Common myeloid progenitor, CD34-positive (primary cell): Measurements from ENCODE around the gene CFAP61.

Source experiments
- CTCF ChIA-PET: fragments of 350-600 bp; sonication (Branson Sonifier 250); formaldehyde crosslinking; loops from one replicate; lab custom pipeline; 2021; ENCODE audit warnings: antibody characterized with exemption; lab: Charles Lee
- POLR2A ChIA-PET: fragments of 350-600 bp; sonication (Branson Sonifier 250); formaldehyde crosslinking; loops from one replicate; lab custom pipeline; 2021; ENCODE audit warnings: antibody characterized with exemption; lab: Charles Lee
- DNase-seq, 3 donors: peaks; one replicate each; pipeline versions ENCODE4 v3.0.0 to v3.0.0-alpha.2; 2013
- H3K27ac ChIP-seq, 2 experiments: 1 replicate in 1 of 2; 2 replicates in 1 of 2; pipeline ENCODE4 v1.7.0; 2013; ENCODE audit warnings: inconsistent platforms in 2 of 2, low read length in 2 of 2, mild to moderate bottlenecking in 2 of 2, low read depth in 1 of 2, moderate library complexity in 1 of 2; ENCODE audit not compliant: severe bottlenecking in 2 of 2, insufficient read depth in 1 of 2, poor library complexity in 1 of 2
- H3K27me3 ChIP-seq, 5 experiments: replicated peaks in 2 of 5; 1 replicate in 3 of 5; 2 replicates in 2 of 5; pipeline versions ENCODE4 v1.6.1 to v1.7.0; 2013; ENCODE audit warnings: low read length in 4 of 5, mild to moderate bottlenecking in 2 of 5, moderate library complexity in 2 of 5, inconsistent platforms in 1 of 5; ENCODE audit not compliant: insufficient read depth in 5 of 5, control insufficient read depth in 4 of 5
- H3K36me3 ChIP-seq, 4 experiments: 1 replicate in 2 of 4; 2 replicates in 2 of 4; pipeline versions ENCODE4 v1.6.1 to v1.7.0; 2013; ENCODE audit warnings: low read length in 3 of 4, control low read depth in 1 of 4, mild to moderate bottlenecking in 1 of 4; ENCODE audit not compliant: control insufficient read depth in 4 of 4, insufficient read depth in 4 of 4
- H3K4me1 ChIP-seq, 4 experiments: 1 replicate in 3 of 4; 2 replicates in 1 of 4; pipeline versions ENCODE4 v1.6.1 to v1.7.1; 2013; ENCODE audit warnings: low read length in 3 of 4, mild to moderate bottlenecking in 3 of 4, control low read depth in 1 of 4, inconsistent platforms in 1 of 4, moderate library complexity in 1 of 4; ENCODE audit not compliant: control insufficient read depth in 4 of 4, insufficient read depth in 4 of 4; ENCODE audit errors: control extremely low read depth in 1 of 4
- H3K4me3 ChIP-seq, 7 experiments: 1 replicate in 4 of 7; 2 replicates in 3 of 7; pipeline versions ENCODE4 v1.5.1 to v1.7.0; 2013; ENCODE audit warnings: mild to moderate bottlenecking in 7 of 7, low read length in 6 of 7, moderate library complexity in 6 of 7, inconsistent platforms in 2 of 7, low read depth in 2 of 7, control low read depth in 1 of 7; ENCODE audit not compliant: insufficient read depth in 4 of 7, control insufficient read depth in 1 of 7; ENCODE audit errors: extremely low read depth in 1 of 7
- H3K9me3 ChIP-seq, 5 experiments: 1 replicate in 4 of 5; 2 replicates in 1 of 5; pipeline versions ENCODE4 v1.6.1 to v1.7.1; 2013; ENCODE audit warnings: low read length in 4 of 5, mild to moderate bottlenecking in 2 of 5, inconsistent platforms in 1 of 5, low read depth in 1 of 5, moderate library complexity in 1 of 5; ENCODE audit not compliant: control insufficient read depth in 4 of 5, insufficient read depth in 2 of 5; ENCODE audit errors: control extremely low read depth in 1 of 5
- WGBS: methylation state at CpG from one replicate; pipeline ENCODE4 v1.1.5; 2013; ENCODE audit not compliant: insufficient coverage; 5-methylcytosine and 5-hydroxymethylcytosine counted together

CFAP61 gene

DNA sequence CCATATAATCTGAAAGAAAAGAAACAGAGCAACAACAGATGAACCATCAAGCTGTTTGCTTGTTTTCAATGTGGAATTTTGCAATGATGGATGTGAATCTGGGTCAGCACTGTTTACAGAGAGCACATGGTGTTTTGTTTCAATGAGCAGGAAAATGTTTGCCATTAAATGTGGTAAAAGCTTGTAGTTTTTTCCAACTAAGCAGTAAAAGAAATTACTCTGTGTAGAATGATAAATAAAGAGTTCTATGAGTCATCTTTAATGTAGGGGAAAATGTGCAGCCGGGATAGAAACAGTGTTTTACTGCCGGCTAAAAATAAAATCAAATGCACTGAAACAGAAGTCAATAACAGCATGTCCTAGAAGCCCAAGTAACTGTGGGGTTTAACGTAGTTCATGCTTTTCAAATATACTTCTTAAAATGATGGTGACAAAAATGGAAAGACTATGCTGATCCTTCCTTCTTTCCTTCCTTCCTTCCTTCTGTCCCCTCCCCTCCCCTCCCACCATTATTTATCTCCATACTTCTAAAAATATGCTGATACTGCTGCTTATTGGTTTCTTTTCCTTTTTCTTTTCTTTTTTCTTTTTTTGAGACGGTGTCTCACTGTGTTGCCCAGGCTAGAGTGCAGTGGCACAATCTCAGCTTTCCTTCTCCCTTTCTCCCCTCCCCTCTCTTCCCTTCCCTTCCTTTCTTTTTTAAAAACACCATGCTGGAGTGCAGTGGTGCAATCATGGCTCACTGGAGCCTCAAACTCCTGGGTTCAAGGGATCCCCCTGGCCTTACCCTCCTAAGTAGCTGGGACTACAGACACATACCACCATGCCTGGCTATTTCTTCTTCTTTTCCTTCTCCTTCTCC is 41.5 kb upstream of the CFAP61 start:
- Histone ChIP-seq H3K27ac (no peak overlapping the region), H3K9me3 (no peaks in the 10 kb centered on the region), H3K4me1 (peaks cover 0 to 2% (median 0%) of the 10 kb centered on the region in 4 experiments), H3K36me3 (no peaks in the 10 kb centered on the region), H3K27me3 (no peaks in the 10 kb centered on the region), H3K4me3 (no peak overlapping the region)
- 95% methylated on average over 2 of the region's 4 CpGs for WGBS
- ChIA-PET POLR2A (no interaction called here), CTCF (interaction anchor here (0.7 to 1.9 kb wide), 2 partner anchors 9 to 108 kb away, joined by 3 to 6 read pairs; no protein-coding TSS in a partner anchor)
- DNase-seq, result no peak

- ChIA-PET POLR2A (interaction anchor here (0.6 to 1.3 kb wide), 2 partner anchors 68 to 81 kb away, joined by 4 to 5 read pairs; no protein-coding TSS in a partner anchor), CTCF (interaction anchor here (1.8 kb wide), 1 partner anchor 12 kb away, joined by 4 read pairs; no protein-coding TSS in a partner anchor)
- H3K27ac ChIP-seq, result no peak overlapping the region
- no peaks in the 10 kb centered on the region for H3K36me3 ChIP-seq
- no peak for DNase-seq
- H3K4me1 ChIP-seq, result peaks cover 0 to 3% (median 2%) of the 10 kb centered on the region in 4 experiments
- no peaks in the 10 kb centered on the region for H3K9me3 ChIP-seq
- no peak overlapping the region for H3K4me3 ChIP-seq
- H3K27me3 ChIP-seq, result no peaks in the 10 kb centered on the region
- WGBS, result no CpG with 5 or more reads among the region's 2 CpGs
Observed at GRCh38 chr20:20012541-20012940, 39.8 kb upstream of the CFAP61 start.

DNA sequence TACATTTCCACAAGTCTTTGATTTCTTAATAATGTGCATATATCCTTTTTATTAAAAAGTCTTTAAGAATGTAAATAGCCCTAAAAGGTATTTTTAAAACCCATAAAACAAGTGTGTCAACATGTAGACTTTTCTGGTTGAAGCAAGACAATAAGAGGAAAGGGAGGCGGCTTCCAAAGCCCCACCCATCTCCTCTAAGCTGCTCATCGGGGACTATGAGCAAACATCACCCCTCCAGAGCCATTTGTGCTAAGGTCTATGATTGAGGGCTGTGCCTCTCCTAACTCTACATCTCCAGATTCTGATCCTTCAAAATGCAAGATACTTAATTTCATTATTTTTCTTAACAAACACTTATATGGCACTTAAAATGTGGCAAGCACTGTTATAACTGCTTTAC is 37.7 kb upstream of the CFAP61 start:
- Histone ChIP-seq H3K4me3 (no peak overlapping the region), H3K9me3 (no peaks in the 10 kb centered on the region), H3K27ac (no peak overlapping the region), H3K36me3 (peaks cover 0 to 13% (median 4%) of the 10 kb centered on the region in 4 experiments), H3K4me1 (peaks cover 5 to 22% (median 17%) of the 10 kb centered on the region in 4 experiments), H3K27me3 (no peaks in the 10 kb centered on the region)
- WGBS, result 0% methylated on average over 1 of the region's 2 CpGs
- peak in 1 of 3 donors; percentile 13 for DNase-seq
- POLR2A ChIA-PET, result no interaction called here
- CTCF ChIA-PET, result interaction anchor here (0.9 kb wide), 1 partner anchor 96 kb away, joined by 4 read pairs; no protein-coding TSS in a partner anchor

DNA sequence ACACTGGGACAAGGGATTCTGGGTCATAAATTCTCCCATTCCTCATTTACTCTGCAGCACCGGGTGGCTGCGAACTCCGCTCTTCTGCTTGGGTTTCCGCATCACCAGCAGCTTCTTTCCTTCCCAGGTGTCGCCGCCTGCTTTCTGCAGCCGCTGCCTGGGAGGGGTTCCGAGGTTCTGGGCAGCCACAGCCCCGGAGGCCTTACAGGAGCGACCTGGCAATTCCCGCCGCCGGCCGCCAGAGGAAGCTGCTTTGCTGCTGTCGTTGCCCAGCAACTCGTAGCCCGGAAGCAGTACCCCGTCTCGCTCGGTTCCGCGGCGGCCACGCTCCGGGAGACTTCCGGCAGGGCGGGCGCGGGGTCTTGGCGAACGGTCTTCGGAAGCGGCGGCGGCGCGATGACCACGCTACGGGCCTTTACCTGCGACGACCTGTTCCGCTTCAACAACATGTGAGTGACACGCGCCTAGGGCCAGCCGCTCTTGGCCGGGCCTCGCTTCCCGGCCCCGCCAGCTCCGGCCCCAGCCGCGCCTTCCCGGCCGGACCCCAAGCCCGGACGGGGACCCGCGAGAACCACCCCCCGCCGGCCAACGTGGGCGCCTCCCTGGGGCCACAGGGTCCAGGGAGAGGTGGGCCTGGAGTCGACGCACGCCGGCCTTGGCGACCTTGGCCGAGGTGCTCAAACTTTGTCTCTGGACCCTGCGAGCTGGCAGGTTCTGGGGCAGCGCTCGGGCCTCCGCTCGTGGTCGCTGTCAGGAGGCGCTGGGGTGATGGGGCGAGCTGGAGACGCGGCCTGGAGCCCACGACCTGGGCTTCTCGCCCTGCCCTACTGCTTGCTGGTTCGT is 35.1 kb upstream of the CFAP61 start, which contains the start of gene NAA20:
TSS of gene NAA20 (plus strand) at position 362 of the 843 bp plus-strand sequence. CDS start at position 397, 35 bp downstream.
- peak within 1 kb of the TSS; percentile 61 to 79 for H3K27ac ChIP-seq
- H3K27me3 ChIP-seq, result no peaks in the 10 kb centered on the region
- H3K4me1 ChIP-seq, result peaks cover 5 to 34% (median 26%) of the 10 kb centered on the region in 4 experiments
- 0% methylated on average over 76 of the region's 81 CpGs for WGBS
- no peaks in the 10 kb centered on the region for H3K9me3 ChIP-seq
- ChIA-PET CTCF (interaction anchor here (1.0 to 2.1 kb wide), 2 partner anchors 11 to 35 kb away, joined by 3 to 7 read pairs; partner anchors contain the start of genes CFAP61 and CRNKL1), POLR2A (interaction anchor here (0.7 to 1.0 kb wide), 3 partner anchors 14 to 1295 kb away, joined by 3 to 5 read pairs (median 3); partner anchors contain the start of genes CFAP61 and CRNKL1)
- DNase-seq, result peak; percentile 93 to 96 (median 94)
- peak within 1 kb of the TSS; percentile 68 to 94 (median 83) for H3K4me3 ChIP-seq
- peaks cover 0 to 20% (median 4%) of the 10 kb centered on the region in 4 experiments for H3K36me3 ChIP-seq

GRCh38 chr20:20017844-20018185 is 34.5 kb upstream of the CFAP61 start:
- peak overlapping the region; percentile 61 to 79 for H3K27ac ChIP-seq
- 9% methylated on average over 16 of the region's 17 CpGs for WGBS
- CTCF ChIA-PET, result interaction anchor here (2.1 kb wide), 1 partner anchor 35 kb away, joined by 7 read pairs; the partner anchor contains the start of genes CFAP61 and CRNKL1
- peak; percentile 21 to 65 (median 42) for DNase-seq
- peak overlapping the region; percentile 68 to 94 (median 83) for H3K4me3 ChIP-seq
- no peaks in the 10 kb centered on the region for H3K27me3 ChIP-seq
- H3K9me3 ChIP-seq, result no peaks in the 10 kb centered on the region
- H3K4me1 ChIP-seq, result peaks cover 5 to 34% (median 26%) of the 10 kb centered on the region in 4 experiments
- H3K36me3 ChIP-seq, result peaks cover 0 to 26% (median 6%) of the 10 kb centered on the region in 4 experiments
- POLR2A ChIA-PET, result interaction anchor here (0.8 kb wide), 1 partner anchor 35 kb away, joined by 3 read pairs; the partner anchor contains the start of genes CFAP61 and CRNKL1

GRCh38 chr20:20018366-20018765 is 34.0 kb upstream of the CFAP61 start:
- no peak for DNase-seq
- POLR2A ChIA-PET, result interaction anchor here (0.6 kb wide), 1 partner anchor 9 kb away, joined by 5 read pairs; no protein-coding TSS in a partner anchor
- H3K27ac ChIP-seq, result no peak overlapping the region
- H3K4me3 ChIP-seq, result peak overlapping the region in 4 of 7 experiments; percentile 79 to 94 (median 90)
- no peaks in the 10 kb centered on the region for H3K27me3 ChIP-seq
- H3K4me1 ChIP-seq, result peaks cover 5 to 34% (median 26%) of the 10 kb centered on the region in 4 experiments
- no peaks in the 10 kb centered on the region for H3K9me3 ChIP-seq
- H3K36me3 ChIP-seq, result peaks cover under 1 to 30% (median 9%) of the 10 kb centered on the region in 4 experiments
- CTCF ChIA-PET, result no interaction called here
- 99% methylated on average over 8 of the region's 8 CpGs for WGBS
